GM10266 (cell line): ENCODE data around the gene SLC22A2.

ENCODE experiments used
- DNase-seq: peaks from one replicate; pipeline ENCODE4 v3.0.0; 2012; ENCODE audit errors: extremely low spot score
- CTCF ChIP-seq: IDR thresholded peaks from 2 replicates; pipeline ENCODE4 v1.5.1; 2012; ENCODE audit warnings: mild to moderate bottlenecking, low read depth; ENCODE audit not compliant: control insufficient read depth, insufficient read depth; ENCODE audit errors: missing control alignments

Gene SLC22A2

GRCh38 chr6:160259143-160259425 lies 463 bp upstream of the SLC22A2 start:
- no peak for TF ChIP-seq CTCF
- no peak for DNase-seq

GRCh38 chr6:160256445-160256844 lies 2.2 kb downstream of the SLC22A2 start:
- TF ChIP-seq CTCF: no peak

GRCh38 chr6:160254467-160255312 lies 3.9 kb downstream of the SLC22A2 start:
- TF ChIP-seq CTCF: no peak
- no peak for DNase-seq

More at GRCh38 chr6:160256445-160256844, 2.2 kb downstream of the SLC22A2 start:
- no peak for DNase-seq

- no peak for TF ChIP-seq CTCF
- DNase-seq: no peak
Observed at GRCh38 chr6:160253714-160254113, 4.9 kb downstream of the SLC22A2 start.

- no peak for TF ChIP-seq CTCF
- DNase-seq: no peak
Observed at GRCh38 chr6:160253292-160253691, 5.3 kb downstream of the SLC22A2 start.

- no peak for TF ChIP-seq CTCF
- DNase-seq: no peak
Observed at GRCh38 chr6:160252073-160252813, 6.4 kb downstream of the SLC22A2 start.

GRCh38 chr6:160249671-160250070 lies 8.9 kb downstream of the SLC22A2 start:
- TF ChIP-seq CTCF: no peak
- DNase-seq: no peak
